GM12878 (cell line): ENCODE results near the gene CCDC51. TPM values are rescaled to one million over a fixed set of nuclear protein-coding genes. Genes with fewer than 3 reads are reported as not detected.

ENCODE experiments used
- polyA plus RNA-seq, 11 experiments: library from polyadenylated mRNA; depleted of rRNA in 4 of 11; unstranded in 6 of 11; stranded (reverse) in 5 of 11; fragments of >200 nt; fragmentation: Nextera tagmentation in 4 of 11; fragmentation: Illumina TruSeq in 1 of 11; extraction: Ambion mirVana in 4 of 11; extraction: Trizol in 1 of 11; gene quantifications; 1 replicate in 1 of 11; 2 replicates in 10 of 11; pipeline versions ENCODE4 v1.2.1 to v1.2.3, GENCODE V29; 2011 to 2016; ENCODE audit warnings: inconsistent platforms in 2 of 11, missing spikeins in 2 of 11, low read depth in 1 of 11
- total RNA-seq, 4 experiments: library from RNA; depleted of rRNA in 3 of 4; stranded (reverse); fragments of >200 nt in 3 of 4; fragmentation: Illumina TruSeq in 1 of 4; extraction: Trizol in 1 of 4; gene quantifications; 2 replicates each; pipeline versions ENCODE4 v1.2.1 to v1.2.3, GENCODE V29; 2013 to 2021

Gene CCDC51
- total and polyA plus RNA-seq, 10 of the 15 experiments (the other 5 are each of a cell fraction or from before 2014, with no cell fraction given): 10.6 to 54.9 (median 28.5) TPM

Other genes with a start within 250 kb of the CCDC51 start
Only the 7 nearest of the 17 such genes appear.
- not detected in 2 replicates for gene SPINK8, start 106.5 kb downstream of the CCDC51 start, total RNA-seq (2014; rRNA removed)
- gene SPINK8, start 106.5 kb downstream of the CCDC51 start, total RNA-seq (2014; rRNA removed; fragmentation: Illumina TruSeq; extraction: Trizol): not detected in 2 replicates
- not detected in 2 replicates for gene SPINK8, start 106.5 kb downstream of the CCDC51 start, total RNA-seq (2021)
- gene SPINK8, start 106.5 kb downstream of the CCDC51 start, polyA plus RNA-seq (2011; rRNA removed): not detected in 2 replicates
- gene SPINK8, start 106.5 kb downstream of the CCDC51 start, polyA plus RNA-seq (2014; fragmentation: Illumina TruSeq; extraction: Trizol): not detected in 2 replicates
- not detected for gene SPINK8, start 106.5 kb downstream of the CCDC51 start, polyA plus RNA-seq (2014; fragmentation: Nextera tagmentation; extraction: Ambion mirVana)
- not detected in 2 replicates for gene SPINK8, start 106.5 kb downstream of the CCDC51 start, polyA plus RNA-seq (2014; rRNA removed)
- not detected for gene SPINK8, start 106.5 kb downstream of the CCDC51 start, polyA plus RNA-seq (2016; fragmentation: Nextera tagmentation; extraction: Ambion mirVana)
- 0.17 TPM in 1 of 2 replicates, not detected in the other for gene FBXW12, start 67.9 kb downstream of the CCDC51 start, total RNA-seq (2014; rRNA removed)
- gene FBXW12, start 67.9 kb downstream of the CCDC51 start, total RNA-seq (2014; rRNA removed; fragmentation: Illumina TruSeq; extraction: Trizol): not detected in 2 replicates
- gene FBXW12, start 67.9 kb downstream of the CCDC51 start, total RNA-seq (2021): 0.15 TPM in 1 of 2 replicates, not detected in the other
- gene FBXW12, start 67.9 kb downstream of the CCDC51 start, polyA plus RNA-seq (2011; rRNA removed): 0.04 and 0.07 TPM in 2 replicates
- 0.09 and 0.29 TPM in 2 replicates for gene FBXW12, start 67.9 kb downstream of the CCDC51 start, polyA plus RNA-seq (2014; fragmentation: Illumina TruSeq; extraction: Trizol)
- under 1 TPM in 1 of 2 experiments, not detected in 1; 0.07 TPM for gene FBXW12, start 67.9 kb downstream of the CCDC51 start, polyA plus RNA-seq (2014; fragmentation: Nextera tagmentation; extraction: Ambion mirVana)
- 0.16 TPM in 1 of 2 replicates, not detected in the other for gene FBXW12, start 67.9 kb downstream of the CCDC51 start, polyA plus RNA-seq (2014; rRNA removed)
- gene FBXW12, start 67.9 kb downstream of the CCDC51 start, polyA plus RNA-seq (2016; fragmentation: Nextera tagmentation; extraction: Ambion mirVana): under 1 TPM in 1 of 2 experiments, not detected in 1; 0.18 TPM
- gene PLXNB1, start 10.0 kb downstream of the CCDC51 start, total RNA-seq (2014; rRNA removed): 4.8 and 8.0 TPM in 2 replicates
- gene PLXNB1, start 10.0 kb downstream of the CCDC51 start, total RNA-seq (2014; rRNA removed; fragmentation: Illumina TruSeq; extraction: Trizol): 4.9 and 6.0 TPM in 2 replicates
- 14.7 and 15.1 TPM in 2 replicates for gene PLXNB1, start 10.0 kb downstream of the CCDC51 start, total RNA-seq (2021)
- 8.6 and 14.3 TPM in 2 replicates for gene PLXNB1, start 10.0 kb downstream of the CCDC51 start, polyA plus RNA-seq (2011; rRNA removed)
- gene PLXNB1, start 10.0 kb downstream of the CCDC51 start, polyA plus RNA-seq (2014; fragmentation: Illumina TruSeq; extraction: Trizol): 3.2 and 5.7 TPM in 2 replicates
- gene PLXNB1, start 10.0 kb downstream of the CCDC51 start, polyA plus RNA-seq (2014; fragmentation: Nextera tagmentation; extraction: Ambion mirVana): under 1 TPM; 0.18 to 0.47 TPM
- gene PLXNB1, start 10.0 kb downstream of the CCDC51 start, polyA plus RNA-seq (2014; rRNA removed): 12.2 and 15.2 TPM in 2 replicates
- gene PLXNB1, start 10.0 kb downstream of the CCDC51 start, polyA plus RNA-seq (2016; fragmentation: Nextera tagmentation; extraction: Ambion mirVana): 1 to 10 TPM; 3.3 to 3.9 TPM
- 426 and 551 TPM in 2 replicates for gene TMA7, start 138 bp upstream of the CCDC51 start, total RNA-seq (2014; rRNA removed)
- 703 and 728 TPM in 2 replicates for gene TMA7, start 138 bp upstream of the CCDC51 start, total RNA-seq (2014; rRNA removed; fragmentation: Illumina TruSeq; extraction: Trizol)
- gene TMA7, start 138 bp upstream of the CCDC51 start, total RNA-seq (2021): 315 and 319 TPM in 2 replicates
- gene TMA7, start 138 bp upstream of the CCDC51 start, polyA plus RNA-seq (2011; rRNA removed): 427 and 593 TPM in 2 replicates
- gene TMA7, start 138 bp upstream of the CCDC51 start, polyA plus RNA-seq (2014; fragmentation: Illumina TruSeq; extraction: Trizol): 332 and 496 TPM in 2 replicates
- 1,000 to 10,000 TPM; 1,729 to 1,760 TPM for gene TMA7, start 138 bp upstream of the CCDC51 start, polyA plus RNA-seq (2014; fragmentation: Nextera tagmentation; extraction: Ambion mirVana)
- 684 and 776 TPM in 2 replicates for gene TMA7, start 138 bp upstream of the CCDC51 start, polyA plus RNA-seq (2014; rRNA removed)
- 1,000 to 10,000 TPM; 1,330 to 1,388 TPM for gene TMA7, start 138 bp upstream of the CCDC51 start, polyA plus RNA-seq (2016; fragmentation: Nextera tagmentation; extraction: Ambion mirVana)
- 14.5 and 15.0 TPM in 2 replicates for gene ATRIP, start 6.6 kb upstream of the CCDC51 start, total RNA-seq (2014; rRNA removed)
- gene ATRIP, start 6.6 kb upstream of the CCDC51 start, total RNA-seq (2014; rRNA removed; fragmentation: Illumina TruSeq; extraction: Trizol): 11.5 and 13.4 TPM in 2 replicates
- gene ATRIP, start 6.6 kb upstream of the CCDC51 start, total RNA-seq (2021): 13.2 and 13.6 TPM in 2 replicates
- 8.4 and 11.6 TPM in 2 replicates for gene ATRIP, start 6.6 kb upstream of the CCDC51 start, polyA plus RNA-seq (2011; rRNA removed)
- gene ATRIP, start 6.6 kb upstream of the CCDC51 start, polyA plus RNA-seq (2014; fragmentation: Illumina TruSeq; extraction: Trizol): 16.0 and 18.9 TPM in 2 replicates
- 1 to 10 TPM; 1.4 to 2.4 TPM for gene ATRIP, start 6.6 kb upstream of the CCDC51 start, polyA plus RNA-seq (2014; fragmentation: Nextera tagmentation; extraction: Ambion mirVana)
- 9.7 and 10.3 TPM in 2 replicates for gene ATRIP, start 6.6 kb upstream of the CCDC51 start, polyA plus RNA-seq (2014; rRNA removed)
- gene ATRIP, start 6.6 kb upstream of the CCDC51 start, polyA plus RNA-seq (2016; fragmentation: Nextera tagmentation; extraction: Ambion mirVana): 10 to 100 TPM in 1 of 2 experiments, 1 to 10 TPM in 1; 9.5 to 10.5 TPM
- 86.6 and 87.9 TPM in 2 replicates for gene SHISA5, start 64.1 kb upstream of the CCDC51 start, total RNA-seq (2014; rRNA removed)
- 48.7 and 54.5 TPM in 2 replicates for gene SHISA5, start 64.1 kb upstream of the CCDC51 start, total RNA-seq (2014; rRNA removed; fragmentation: Illumina TruSeq; extraction: Trizol)
- 86.7 and 94.3 TPM in 2 replicates for gene SHISA5, start 64.1 kb upstream of the CCDC51 start, total RNA-seq (2021)
- 31.7 and 62.3 TPM in 2 replicates for gene SHISA5, start 64.1 kb upstream of the CCDC51 start, polyA plus RNA-seq (2011; rRNA removed)
- gene SHISA5, start 64.1 kb upstream of the CCDC51 start, polyA plus RNA-seq (2014; fragmentation: Illumina TruSeq; extraction: Trizol): 21.8 and 49.5 TPM in 2 replicates
- 10 to 100 TPM; 17.1 to 18.7 TPM for gene SHISA5, start 64.1 kb upstream of the CCDC51 start, polyA plus RNA-seq (2014; fragmentation: Nextera tagmentation; extraction: Ambion mirVana)
- 72.3 and 83.0 TPM in 2 replicates for gene SHISA5, start 64.1 kb upstream of the CCDC51 start, polyA plus RNA-seq (2014; rRNA removed)
- gene SHISA5, start 64.1 kb upstream of the CCDC51 start, polyA plus RNA-seq (2016; fragmentation: Nextera tagmentation; extraction: Ambion mirVana): 100 to 1,000 TPM; 134 to 148 TPM
- gene PFKFB4, start 116.7 kb upstream of the CCDC51 start, total RNA-seq (2014; rRNA removed): 8.6 and 10.1 TPM in 2 replicates
- 5.6 and 6.9 TPM in 2 replicates for gene PFKFB4, start 116.7 kb upstream of the CCDC51 start, total RNA-seq (2014; rRNA removed; fragmentation: Illumina TruSeq; extraction: Trizol)
- gene PFKFB4, start 116.7 kb upstream of the CCDC51 start, total RNA-seq (2021): 8.0 and 9.8 TPM in 2 replicates
- 69.6 and 89.1 TPM in 2 replicates for gene PFKFB4, start 116.7 kb upstream of the CCDC51 start, polyA plus RNA-seq (2011; rRNA removed)
- 4.9 and 9.3 TPM in 2 replicates for gene PFKFB4, start 116.7 kb upstream of the CCDC51 start, polyA plus RNA-seq (2014; fragmentation: Illumina TruSeq; extraction: Trizol)
- under 1 TPM; 0.37 to 0.53 TPM for gene PFKFB4, start 116.7 kb upstream of the CCDC51 start, polyA plus RNA-seq (2014; fragmentation: Nextera tagmentation; extraction: Ambion mirVana)
- gene PFKFB4, start 116.7 kb upstream of the CCDC51 start, polyA plus RNA-seq (2014; rRNA removed): 5.3 and 6.3 TPM in 2 replicates
- 1 to 10 TPM; 1.2 to 2.3 TPM for gene PFKFB4, start 116.7 kb upstream of the CCDC51 start, polyA plus RNA-seq (2016; fragmentation: Nextera tagmentation; extraction: Ambion mirVana)